GM10248 (cell line): ENCODE measurements around the gene SHB.

Experiments
- CTCF ChIA-PET: fragments of 300-600 bp; sonication (Branson Sonifier 250); formaldehyde crosslinking; extraction: SDS; loops from one replicate; lab custom pipeline; 2021; ENCODE audit warnings: antibody characterized with exemption; lab: Yijun Ruan, JAX
- POLR2A ChIA-PET: fragments of 350-650 bp; sonication (Branson Sonifier 250); formaldehyde crosslinking; extraction: SDS; loops from one replicate; lab custom pipeline; 2020; ENCODE audit warnings: antibody characterized with exemption; lab: Yijun Ruan, JAX
- DNase-seq: peaks from one replicate; pipeline ENCODE4 v3.0.0; 2012; ENCODE audit errors: extremely low spot score
- TF ChIP-seq, protein P1 (sequence below): IDR thresholded peaks from 2 replicates; pipeline ENCODE4 v1.5.1; 2012; ENCODE audit warnings: mild to moderate bottlenecking, low read depth; ENCODE audit errors: extremely low read depth, missing control alignments, control extremely low read depth

The SHB gene

DNA sequence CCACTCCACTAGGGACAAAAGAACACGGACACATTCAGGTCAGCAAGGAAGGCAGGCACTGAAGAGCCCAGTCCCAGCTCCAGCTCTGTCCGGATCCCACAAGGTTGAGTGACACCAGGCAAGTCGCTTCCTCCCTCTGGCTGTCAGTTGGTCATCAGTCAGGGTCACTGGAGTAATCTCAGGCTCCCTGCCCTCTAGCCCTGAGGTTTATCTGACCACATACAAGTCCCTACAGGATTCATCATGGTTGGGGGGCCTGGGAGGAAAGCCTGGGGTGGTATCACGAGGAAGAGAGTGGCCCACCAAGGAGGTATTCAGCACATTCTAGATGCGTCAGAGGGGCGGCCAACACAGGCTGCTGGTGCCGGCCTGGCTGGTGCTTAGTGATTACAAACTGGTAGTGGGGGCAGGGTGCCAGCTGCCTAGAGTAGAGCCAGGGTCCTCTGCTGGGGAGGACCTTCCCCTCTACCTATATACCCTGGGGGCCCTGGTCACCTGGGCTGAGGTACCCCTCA lies 81.5 kb downstream of the SHB start:
- TF ChIP-seq, protein P1, sequence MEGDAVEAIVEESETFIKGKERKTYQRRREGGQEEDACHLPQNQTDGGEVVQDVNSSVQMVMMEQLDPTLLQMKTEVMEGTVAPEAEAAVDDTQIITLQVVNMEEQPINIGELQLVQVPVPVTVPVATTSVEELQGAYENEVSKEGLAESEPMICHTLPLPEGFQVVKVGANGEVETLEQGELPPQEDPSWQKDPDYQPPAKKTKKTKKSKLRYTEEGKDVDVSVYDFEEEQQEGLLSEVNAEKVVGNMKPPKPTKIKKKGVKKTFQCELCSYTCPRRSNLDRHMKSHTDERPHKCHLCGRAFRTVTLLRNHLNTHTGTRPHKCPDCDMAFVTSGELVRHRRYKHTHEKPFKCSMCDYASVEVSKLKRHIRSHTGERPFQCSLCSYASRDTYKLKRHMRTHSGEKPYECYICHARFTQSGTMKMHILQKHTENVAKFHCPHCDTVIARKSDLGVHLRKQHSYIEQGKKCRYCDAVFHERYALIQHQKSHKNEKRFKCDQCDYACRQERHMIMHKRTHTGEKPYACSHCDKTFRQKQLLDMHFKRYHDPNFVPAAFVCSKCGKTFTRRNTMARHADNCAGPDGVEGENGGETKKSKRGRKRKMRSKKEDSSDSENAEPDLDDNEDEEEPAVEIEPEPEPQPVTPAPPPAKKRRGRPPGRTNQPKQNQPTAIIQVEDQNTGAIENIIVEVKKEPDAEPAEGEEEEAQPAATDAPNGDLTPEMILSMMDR: no peak
- no peak for DNase-seq
- ChIA-PET CTCF (no interaction called here), POLR2A (no interaction called here)

- TF ChIP-seq, protein P1: no peak
- POLR2A ChIA-PET: no interaction called here
- CTCF ChIA-PET: interaction anchor here (0.6 to 1.4 kb wide), 3 partner anchors 10 to 31 kb away, joined by 3 read pairs; no protein-coding TSS in a partner anchor
- DNase-seq: no peak
Measured at GRCh38 chr9:37986771-37987258, 82.2 kb downstream of the SHB start.

GRCh38 chr9:37986001-37986400 lies 83.0 kb downstream of the SHB start:
- no peak for DNase-seq
- CTCF ChIA-PET: interaction anchor here (1.2 to 1.4 kb wide), 2 partner anchors 11 to 26 kb away, joined by 3 read pairs; no protein-coding TSS in a partner anchor
- TF ChIP-seq, protein P1: no peak
- POLR2A ChIA-PET: no interaction called here

GRCh38 chr9:37984672-37985611 lies 84.1 kb downstream of the SHB start:
- DNase-seq: no peak
- TF ChIP-seq, protein P1: no peak
- POLR2A ChIA-PET: no interaction called here
- CTCF ChIA-PET: interaction anchor here (0.8 kb wide), 1 partner anchor 46 kb away, joined by 3 read pairs; no protein-coding TSS in a partner anchor

DNA sequence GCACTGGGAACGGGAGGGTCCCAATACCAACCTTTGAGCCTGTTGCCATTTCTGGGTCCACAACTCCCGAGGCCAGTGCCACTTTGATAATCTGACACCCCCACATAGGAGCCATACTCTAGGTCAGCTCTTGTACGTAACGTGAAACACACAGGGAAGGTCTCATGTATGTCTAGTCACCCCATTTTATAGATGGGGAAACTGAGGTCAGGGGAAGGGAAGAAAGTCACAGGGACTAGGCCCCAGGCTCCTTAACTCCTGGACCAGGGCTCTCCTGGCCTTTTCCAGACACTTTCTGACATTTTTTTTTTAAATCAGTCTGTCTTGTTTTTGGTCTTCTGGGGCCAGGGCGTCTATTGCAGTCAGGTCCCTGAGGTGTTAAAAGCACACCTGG lies 84.8 kb downstream of the SHB start:
- CTCF ChIA-PET: no interaction called here
- POLR2A ChIA-PET: no interaction called here
- no peak for DNase-seq
- TF ChIP-seq, protein P1: no peak

- CTCF ChIA-PET: interaction anchor here (1.3 kb wide), 1 partner anchor 70 kb away, joined by 3 read pairs; no protein-coding TSS in a partner anchor
- POLR2A ChIA-PET: no interaction called here
- no peak for DNase-seq
- TF ChIP-seq, protein P1: no peak
Measured at GRCh38 chr9:37983381-37984067, 85.5 kb downstream of the SHB start.
